NCI-H1436 (cell line): ENCODE measurements around the gene SCFD2.

ENCODE experiments used
- DNase-seq: peaks from one replicate; lab custom pipeline; 2025; lab: John Stamatoyannopoulos, UW

Gene SCFD2

DNA sequence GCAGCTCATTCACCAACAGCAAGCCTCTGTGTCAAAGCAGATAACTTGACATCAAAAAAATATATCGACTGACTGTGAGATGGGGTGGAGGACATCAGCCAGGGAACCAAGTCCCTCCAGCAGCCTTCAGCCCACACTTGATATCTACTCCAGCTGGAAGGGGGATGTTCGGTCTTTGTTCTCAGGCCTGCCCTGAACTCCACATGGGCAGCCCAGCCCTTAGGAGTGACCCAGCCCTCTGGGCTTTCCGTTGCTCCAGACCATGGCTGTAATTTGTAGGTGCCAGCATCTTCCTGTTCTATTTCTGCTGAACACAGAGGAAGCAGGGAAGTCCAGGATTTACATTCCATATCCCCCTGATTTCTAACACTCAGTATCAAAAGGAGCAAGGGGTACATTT lies 486.4 kb downstream of the SCFD2 start:
- DNase-seq, result no peak

GRCh38 chr4:52877694-52878093 lies 488.2 kb downstream of the SCFD2 start:
- no peak for DNase-seq

DNA sequence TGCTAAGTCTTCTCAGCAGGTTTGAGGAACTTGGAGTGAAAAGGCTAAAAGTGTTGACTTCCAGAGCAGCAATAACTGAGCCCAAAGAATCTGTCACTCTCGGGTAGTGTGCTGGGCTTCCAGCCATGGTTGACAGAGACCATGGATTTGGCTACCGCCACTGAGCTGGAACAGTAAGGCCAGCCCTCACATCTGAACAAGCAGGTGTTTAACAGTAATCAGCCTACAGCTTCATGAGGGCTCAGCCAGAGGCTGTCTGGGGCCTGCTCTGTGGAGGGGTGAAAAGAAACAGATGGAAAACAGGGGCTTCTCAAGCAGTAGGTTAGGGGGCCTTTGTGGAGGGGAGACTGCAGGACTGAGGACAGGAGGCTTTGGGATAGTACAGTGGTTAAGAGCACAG lies 488.8 kb downstream of the SCFD2 start:
- no peak for DNase-seq

GRCh38 chr4:52876069-52876468 lies 489.8 kb downstream of the SCFD2 start:
- DNase-seq, result no peak

DNA sequence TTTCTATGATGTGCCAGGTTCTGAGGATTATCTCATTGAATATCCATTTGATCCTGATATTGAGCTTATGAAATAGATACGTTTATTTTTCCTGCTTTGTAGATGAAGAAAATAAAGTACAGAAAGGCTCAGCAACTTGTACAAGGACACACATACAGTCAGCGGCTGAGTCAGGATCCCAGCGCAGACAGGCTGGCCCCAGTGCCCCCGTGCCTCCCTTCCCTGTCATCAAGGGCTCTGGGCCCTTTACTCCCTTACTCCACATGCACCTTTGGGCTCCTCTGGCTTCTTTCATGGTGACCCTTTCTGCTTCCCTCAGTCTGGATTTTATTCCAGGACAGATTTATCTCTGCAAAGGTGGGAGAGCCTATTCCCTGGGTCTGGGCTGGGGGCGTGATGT lies 490.9 kb downstream of the SCFD2 start:
- DNase-seq, result no peak

GRCh38 chr4:52873861-52874343 lies 492.0 kb downstream of the SCFD2 start:
- DNase-seq, result no peak

GRCh38 chr4:52873191-52873590 lies 492.7 kb downstream of the SCFD2 start:
- no peak for DNase-seq

DNA sequence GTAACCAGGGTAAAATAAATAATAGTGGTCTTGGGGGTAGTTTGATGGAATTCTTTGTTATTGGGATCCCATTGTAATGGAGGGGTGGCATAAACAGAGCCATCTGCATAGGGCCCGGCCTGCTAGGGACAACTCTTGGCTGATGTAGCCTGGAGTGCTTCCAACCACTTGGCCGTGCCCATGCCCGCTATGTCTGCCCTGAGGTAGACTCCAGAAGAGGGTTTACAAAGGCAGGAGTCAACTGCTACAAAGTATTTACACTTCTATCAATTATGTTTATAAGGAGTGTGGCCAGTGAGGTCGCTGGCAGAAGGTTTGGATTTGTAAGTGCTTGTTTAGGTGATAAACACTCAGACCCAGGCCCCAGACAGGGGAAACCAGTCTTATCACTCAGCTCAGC lies 495.6 kb downstream of the SCFD2 start:
- DNase-seq, result no peak

- no peak for DNase-seq
Measured at GRCh38 chr4:52869656-52870055, 496.2 kb downstream of the SCFD2 start.

DNA sequence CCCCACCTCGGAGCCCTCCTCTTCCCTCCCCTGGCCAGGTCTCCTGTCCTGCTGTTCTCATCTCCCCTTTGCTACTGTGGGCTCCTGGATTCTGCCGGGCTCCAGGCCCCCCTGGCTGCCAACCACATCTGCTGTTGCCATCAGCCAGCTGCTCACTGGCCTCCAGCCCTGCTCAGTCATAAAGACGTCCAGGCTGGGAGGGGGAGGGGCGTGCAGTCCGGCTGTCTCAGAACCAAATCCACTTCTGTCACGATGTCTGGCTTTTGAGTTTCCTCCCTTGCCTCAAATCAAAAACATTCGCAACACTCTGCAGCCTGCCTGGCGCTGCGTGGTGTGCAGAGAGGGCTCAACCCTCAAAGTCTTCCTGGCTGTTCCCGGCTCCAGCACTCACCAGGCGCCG lies 496.7 kb downstream of the SCFD2 start:
- no peak for DNase-seq

- DNase-seq, result no peak
Measured at GRCh38 chr4:52868133-52868532, 497.7 kb downstream of the SCFD2 start.

- DNase-seq, result no peak
Measured at GRCh38 chr4:52867163-52867562, 498.7 kb downstream of the SCFD2 start.

GRCh38 chr4:52866734-52867133 lies 499.1 kb downstream of the SCFD2 start:
- no peak for DNase-seq

- no peak for DNase-seq
Measured at GRCh38 chr4:52865300-52865699, 500.6 kb downstream of the SCFD2 start.

- DNase-seq, result no peak
Measured at GRCh38 chr4:52864793-52865192, 501.1 kb downstream of the SCFD2 start.

DNA sequence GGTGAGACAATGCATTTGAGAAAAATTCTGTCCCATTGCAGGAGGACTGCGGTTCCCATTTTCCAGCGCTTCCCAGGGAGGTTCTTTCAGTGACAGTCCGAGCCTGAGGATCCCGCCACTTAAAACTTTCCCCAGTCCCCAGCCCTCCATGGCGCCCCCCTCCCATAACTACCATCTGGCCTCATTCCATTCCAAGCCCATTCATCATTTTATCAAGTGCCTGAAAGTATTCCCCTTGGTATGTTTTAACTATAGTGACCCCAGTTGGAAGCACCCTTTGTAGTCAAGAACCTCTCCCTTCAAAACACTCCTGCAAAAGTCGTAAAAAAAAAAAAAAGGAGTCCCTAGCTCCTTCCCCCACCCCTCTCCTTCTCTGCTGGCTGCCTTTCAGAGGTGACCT lies 502.5 kb downstream of the SCFD2 start:
- no peak for DNase-seq

- no peak for DNase-seq
Measured at GRCh38 chr4:52862639-52863161, 503.2 kb downstream of the SCFD2 start.

DNA sequence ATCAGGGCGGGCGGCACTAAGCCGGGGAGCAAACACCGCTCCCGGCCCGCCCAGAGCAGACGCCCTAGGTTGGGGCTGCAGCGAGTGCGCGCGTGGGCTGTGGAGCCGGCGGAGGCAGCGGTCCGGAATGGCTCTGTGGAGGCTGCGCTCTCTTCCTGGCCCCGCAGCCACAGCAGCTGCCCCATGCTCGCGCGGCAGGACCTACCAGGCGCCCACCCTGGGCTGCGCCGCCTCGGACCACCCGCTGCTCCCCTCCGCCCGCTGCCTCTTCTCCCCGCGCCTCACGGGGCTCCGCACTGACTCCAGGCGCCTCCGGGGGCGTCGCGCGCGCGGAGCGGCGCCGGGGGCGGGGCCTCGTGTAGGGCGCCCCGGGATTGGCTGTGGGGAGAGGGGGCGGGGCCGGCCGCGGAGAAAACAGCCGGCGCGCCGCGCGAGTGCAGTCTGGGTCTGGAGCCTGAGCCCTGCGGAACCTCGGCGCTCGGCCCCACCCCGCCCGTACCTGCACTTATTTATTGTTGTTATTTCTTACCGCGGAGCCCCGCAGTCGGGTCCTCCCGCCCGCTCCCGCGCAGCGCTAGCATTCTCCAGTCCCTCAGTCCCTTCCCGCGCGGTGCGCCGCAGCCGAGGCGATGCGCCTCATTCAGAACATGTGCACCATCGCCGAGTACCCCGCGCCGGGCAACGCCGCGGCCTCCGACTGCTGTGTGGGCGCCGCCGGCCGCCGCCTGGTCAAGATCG lies 503.8 kb downstream of the SCFD2 start, which contains the start of gene RASL11B:
Gene RASL11B, plus strand, starts transcription at position 439 of the 738 bp plus-strand sequence. Its CDS starts 191 bp downstream, at position 630.
- DNase-seq, result peak; percentile 71

- DNase-seq, result no peak
Measured at GRCh38 chr4:52861171-52861823, 504.6 kb downstream of the SCFD2 start.

GRCh38 chr4:52860361-52860760 lies 505.5 kb downstream of the SCFD2 start:
- no peak for DNase-seq

DNA sequence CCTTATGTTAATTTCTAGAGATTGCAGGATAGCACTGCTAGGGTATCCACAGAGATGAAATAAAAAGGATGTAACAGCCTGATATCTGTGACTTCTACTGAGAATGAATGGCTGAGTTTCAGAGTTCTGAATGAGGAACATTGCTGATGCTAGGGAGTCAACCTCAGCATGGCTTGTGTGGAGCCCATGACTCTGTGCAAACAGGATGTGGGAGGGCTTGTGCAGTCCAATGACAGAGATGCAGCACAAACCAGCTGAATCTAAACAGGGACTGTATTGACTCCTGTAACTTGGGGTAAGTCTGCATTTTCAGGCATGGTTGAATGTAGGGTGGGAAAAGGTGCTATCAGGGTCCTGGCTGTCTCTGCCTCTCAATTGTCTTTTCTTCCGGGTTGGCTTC lies 509.1 kb downstream of the SCFD2 start:
- DNase-seq, result no peak

GRCh38 chr4:52853351-52853750 lies 512.5 kb downstream of the SCFD2 start:
- no peak for DNase-seq

- DNase-seq, result no peak
Measured at GRCh38 chr4:52852711-52853110, 513.1 kb downstream of the SCFD2 start.
